ENCODE measurements around the gene POLR2H. TPM values are rescaled to one million over a fixed set of nuclear protein-coding genes. Genes with fewer than 3 reads are reported as not detected.

Gene POLR2H
- total RNA-seq, 1 donor from 2014 or later = 27.6 TPM

- DNase-seq = no peak
Measured at GRCh38 chr3:184352149-184352785, 9.2 kb upstream of the POLR2H start.

GRCh38 chr3:184352897-184353545, 8.5 kb upstream of the POLR2H start:
- DNase-seq = no peak

DNA sequence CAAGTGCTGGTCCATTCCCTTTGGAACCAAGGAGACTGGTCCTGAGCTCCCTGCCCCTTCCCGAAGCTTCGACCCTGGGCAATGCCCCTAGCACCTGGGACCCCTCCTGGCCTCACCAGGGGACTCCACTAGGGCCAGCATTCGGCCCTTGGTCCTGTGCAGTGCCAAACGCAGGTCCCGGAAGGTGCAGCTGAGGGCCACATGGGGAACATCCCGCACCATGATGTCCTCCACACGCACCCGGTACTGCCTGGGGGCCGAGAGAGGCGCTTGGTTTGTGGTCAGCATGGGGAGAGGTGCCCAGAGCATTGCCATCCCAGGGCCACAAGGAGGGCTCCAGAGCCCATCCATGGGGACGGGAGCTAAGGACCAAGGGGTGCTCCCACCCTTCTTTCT, 8.0 kb upstream of the POLR2H start:
- DNase-seq = no peak

DNA sequence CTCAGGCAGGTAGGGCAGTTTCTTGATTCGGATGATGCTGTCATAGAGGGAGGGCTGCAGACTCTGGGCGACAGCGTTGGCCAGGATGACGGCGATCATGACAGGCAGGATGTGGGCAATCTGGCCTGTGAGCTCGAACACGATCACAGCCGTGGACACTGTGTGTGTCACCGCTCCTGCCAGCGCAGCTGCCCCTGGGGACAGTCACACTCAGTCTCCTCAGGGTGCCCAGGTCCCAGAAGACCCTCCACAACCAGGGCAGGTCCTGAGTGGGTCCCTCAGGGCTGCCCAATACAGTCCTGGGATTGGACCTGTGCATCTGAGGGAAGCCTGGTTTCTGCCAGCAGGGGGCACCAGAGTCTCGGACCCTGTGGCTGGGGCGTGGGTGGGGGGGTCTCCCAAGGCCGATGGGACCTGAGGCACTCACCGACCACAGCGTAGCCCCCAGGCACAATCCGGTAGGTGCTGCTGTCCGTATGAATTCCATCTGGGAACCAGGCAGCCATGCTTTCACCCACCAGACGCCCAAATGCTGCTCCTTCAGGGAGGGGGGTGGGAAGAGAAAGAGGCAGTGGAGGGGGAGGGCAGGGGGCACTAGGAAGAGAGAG, 7.3 kb upstream of the POLR2H start:
- no peak for DNase-seq

- no peak for DNase-seq
Measured at GRCh38 chr3:184354754-184355153, 6.8 kb upstream of the POLR2H start.

DNA sequence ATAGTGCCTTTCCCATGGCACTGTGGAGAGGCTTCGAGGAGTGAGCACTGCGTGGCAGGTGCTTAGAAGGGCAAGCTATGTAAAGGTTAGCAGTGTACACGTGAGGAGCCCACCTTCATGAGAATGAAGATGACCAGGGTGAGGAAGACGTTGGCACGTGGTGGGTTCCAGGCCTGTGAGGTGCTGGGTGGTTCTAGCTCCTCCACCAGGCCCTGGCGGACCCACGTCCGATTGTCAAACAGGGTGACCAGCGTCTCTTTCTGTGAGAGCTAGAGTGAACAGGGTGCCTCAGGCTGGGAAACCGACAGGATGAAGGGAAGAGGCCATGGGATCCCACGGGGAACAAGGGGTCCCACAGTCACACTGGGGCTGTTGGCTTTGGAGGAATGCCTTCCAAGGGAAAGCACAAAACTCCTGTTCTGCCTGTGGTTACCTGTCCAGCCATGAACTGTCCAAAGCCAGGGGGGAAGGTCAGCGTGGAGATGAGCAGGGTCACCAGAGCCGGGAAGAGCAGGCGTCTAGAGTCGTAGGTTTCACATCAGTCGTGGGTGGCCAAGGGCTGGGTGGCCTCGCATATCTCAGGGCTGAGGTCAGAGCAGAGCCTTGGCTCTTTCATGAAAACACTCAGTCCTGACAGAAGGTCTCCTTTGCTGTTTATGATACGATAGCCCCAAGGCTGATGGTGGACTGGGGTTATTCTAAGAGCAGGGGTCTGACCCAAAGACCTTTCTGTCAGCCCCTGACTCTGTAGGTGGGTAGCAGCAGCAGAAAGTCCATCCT, 6.1 kb upstream of the POLR2H start:
- no peak for DNase-seq

GRCh38 chr3:184357248-184358123, 4.0 kb upstream of the POLR2H start:
- no peak for DNase-seq

GRCh38 chr3:184358124-184358767, 3.3 kb upstream of the POLR2H start:
- DNase-seq = no peak

GRCh38 chr3:184358921-184359350, 2.6 kb upstream of the POLR2H start:
- DNase-seq = no peak

DNA sequence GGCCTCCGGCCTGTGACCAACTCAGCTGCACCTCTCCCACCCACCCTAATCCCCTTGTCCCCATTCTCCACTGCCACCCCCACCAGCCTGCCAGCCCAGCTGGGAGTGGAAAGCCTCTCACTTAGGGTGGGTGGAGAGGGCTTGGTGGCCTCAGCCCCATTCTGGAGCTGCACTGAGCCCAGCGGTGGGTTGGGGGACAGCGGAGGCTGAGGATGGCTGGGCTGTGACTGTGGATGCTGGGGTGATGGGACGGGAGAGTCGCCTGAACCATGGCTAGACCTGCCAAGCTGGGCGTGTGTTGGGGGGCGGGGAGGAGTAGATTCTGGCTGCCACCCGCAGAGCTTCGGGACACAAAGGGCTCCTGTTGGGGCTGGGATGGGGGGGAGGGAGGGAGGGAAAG, 1.9 kb upstream of the POLR2H start:
- peak; percentile 57 for DNase-seq

DNA sequence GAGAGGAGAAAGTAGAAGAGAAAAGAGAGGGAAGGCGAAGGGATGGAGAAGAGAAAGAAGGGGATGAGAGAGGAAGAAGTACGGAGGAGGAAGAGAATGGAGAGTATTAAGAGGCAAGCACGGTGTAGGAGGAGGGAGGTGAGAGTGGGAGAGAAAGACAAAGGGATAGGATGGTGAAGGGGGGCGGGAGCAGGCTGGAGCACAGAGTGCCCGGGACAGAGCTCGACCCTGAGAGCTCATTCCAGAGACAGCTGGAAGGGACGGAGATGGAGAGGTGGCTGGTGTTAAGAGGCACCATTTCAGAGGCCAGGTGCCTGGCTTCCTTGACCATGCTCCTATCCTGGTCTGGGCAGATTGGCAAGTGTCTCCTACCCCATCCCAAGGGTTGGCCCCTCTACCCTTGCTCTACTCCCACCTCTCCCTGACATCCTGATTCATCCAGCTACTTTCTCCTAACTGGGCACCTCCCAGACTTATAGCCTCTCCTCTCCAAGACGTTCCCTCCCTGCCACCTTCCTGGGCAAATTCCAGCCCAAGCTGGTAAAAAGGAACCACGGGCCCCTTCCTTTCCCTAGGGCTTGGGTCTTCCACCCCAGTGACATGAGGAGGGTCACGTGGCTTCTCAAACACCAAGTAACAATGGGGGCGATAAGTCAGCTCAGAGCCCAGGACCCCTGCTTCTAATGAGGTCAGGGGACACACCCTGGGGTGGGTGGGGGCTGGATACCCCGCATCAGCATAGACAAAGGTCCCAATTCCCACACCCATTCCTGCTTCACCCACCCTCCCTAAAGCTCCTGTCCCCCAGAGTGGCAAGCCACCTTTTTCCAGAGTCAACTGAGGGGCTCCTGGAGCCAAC, 1.2 kb upstream of the POLR2H start:
- no peak for DNase-seq

DNA sequence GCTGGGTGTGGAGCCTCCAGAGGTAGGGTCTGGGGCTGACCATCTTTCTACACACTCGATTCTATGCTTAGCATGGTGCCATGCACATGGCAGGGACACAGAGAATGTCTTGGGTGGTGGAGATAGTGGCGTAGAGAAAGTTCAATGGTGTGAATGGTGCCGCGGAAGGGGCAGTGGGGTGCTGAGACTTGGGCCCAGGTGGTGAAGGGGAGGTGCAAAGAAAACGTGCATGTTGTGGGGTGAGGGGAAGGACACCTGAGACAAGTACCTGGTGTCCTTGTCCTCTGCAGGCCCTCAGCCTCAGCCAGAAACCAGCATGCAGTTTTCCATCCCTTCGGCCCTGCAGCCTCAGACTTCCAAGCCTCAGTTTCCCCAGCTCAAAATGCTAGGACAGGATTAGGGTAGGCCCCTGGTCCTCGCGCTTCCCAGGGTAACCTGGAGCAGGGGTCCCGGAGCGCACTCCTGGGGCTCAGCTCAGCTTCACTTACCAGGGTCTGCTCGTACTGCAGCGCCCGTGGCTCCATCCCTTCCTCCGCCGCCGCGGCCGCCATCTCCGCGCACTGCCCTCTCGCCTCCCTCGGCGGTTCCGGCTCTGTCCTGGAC, 480 bp upstream of the POLR2H start:
- DNase-seq = no peak

DNA sequence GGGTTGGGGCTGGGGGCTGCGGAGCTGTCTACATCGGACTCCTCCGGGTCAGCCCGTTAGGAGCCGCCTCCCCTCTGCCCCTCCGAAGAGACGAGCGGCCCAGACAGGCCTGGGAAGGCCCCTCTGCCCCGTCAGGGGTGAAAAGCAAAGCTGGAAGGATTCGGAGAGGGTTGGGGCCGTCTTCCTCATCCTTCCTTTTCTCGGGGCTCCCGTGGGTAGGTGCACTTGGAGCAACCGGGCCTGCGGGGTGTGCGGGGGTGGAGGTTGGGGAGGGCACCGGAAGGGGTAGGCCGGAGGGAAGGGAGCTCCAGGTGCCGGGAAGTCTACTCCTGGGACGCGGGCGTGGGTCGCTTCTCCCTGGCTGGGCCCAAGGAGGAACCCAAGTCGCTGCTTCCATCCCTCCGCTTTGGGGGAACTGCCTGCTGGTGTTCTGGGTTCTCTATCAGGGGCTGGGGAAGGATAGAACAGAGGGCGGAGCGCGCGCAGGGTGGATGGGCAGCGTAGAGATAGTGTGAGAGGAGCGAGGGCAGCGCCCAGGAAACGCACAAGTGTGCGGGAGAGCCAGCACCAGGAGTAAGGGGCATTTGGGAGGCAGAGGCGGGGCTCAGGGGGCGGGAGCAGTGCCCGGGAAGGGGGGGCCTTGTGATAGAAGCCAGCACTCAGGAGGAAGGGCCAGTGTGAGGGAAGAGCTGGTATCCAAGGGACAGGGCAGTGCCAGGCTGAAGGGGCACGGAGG, 590 bp downstream of the POLR2H start:
- DNase-seq = peak; percentile 86

- peak; percentile 91 for DNase-seq
Measured at GRCh38 chr3:184362668-184363546, 1.4 kb downstream of the POLR2H start.

DNA sequence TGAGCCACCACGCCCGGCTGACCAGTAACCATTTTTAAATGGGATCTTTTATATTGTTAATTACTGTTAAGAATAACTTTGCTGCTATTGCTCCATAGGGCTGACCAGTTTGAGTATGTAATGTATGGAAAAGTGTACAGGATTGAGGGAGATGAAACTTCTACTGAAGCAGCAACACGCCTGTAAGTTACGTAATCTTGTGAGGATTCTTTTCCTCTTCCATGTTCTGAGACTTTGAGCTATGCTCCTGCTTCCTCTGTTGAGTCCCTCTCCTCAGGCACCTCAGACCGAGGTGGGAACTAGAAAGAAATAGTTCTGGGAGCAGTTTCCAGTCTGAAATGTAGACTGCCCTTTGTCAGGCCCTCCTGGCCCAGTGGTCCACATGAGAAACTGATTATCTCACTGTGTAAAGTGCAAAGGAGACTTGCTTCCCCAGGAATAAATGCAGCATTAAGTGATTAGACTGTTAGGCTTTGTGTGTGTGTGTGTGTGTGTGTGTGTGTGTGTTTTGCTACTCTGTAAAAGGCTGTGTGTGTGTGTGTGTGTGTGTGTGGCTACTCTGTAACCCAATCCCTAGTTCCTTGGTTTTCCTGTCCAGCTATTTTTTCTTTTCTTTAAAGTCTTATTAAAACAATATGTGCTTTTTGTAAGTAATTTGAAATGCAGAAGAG, 5.2 kb downstream of the POLR2H start:
- DNase-seq = no peak

GRCh38 chr3:184368116-184368515, 6.6 kb downstream of the POLR2H start:
- no peak for DNase-seq

- no peak for DNase-seq
Measured at GRCh38 chr3:184368586-184369183, 7.2 kb downstream of the POLR2H start.
